ENCODE measurements around the gene TUBB1.

GRCh38 chr20:59062081-59062480 lies 42.9 kb downstream of the TUBB1 start:
- TF ChIP-seq CTCF (IDR thresholded peaks at IDR 0.05) (no peak), EZH2 (IDR thresholded peaks at IDR 0.05; ENCODE audit: borderline replicate concordance, insufficient read depth, low read depth, low read length, poor library complexity, severe bottlenecking) (no peak)
